Upper lobe of left lung (tissue), 6 donors: Measurements from ENCODE around the gene RWDD4. TPM values are rescaled to one million over a fixed set of nuclear protein-coding genes. Genes with fewer than 3 reads are reported as not detected.

Source experiments
- ATAC-seq, 2 donors: fragments of 200-7000 bp; cut with Tn5 transposase; one replicate each; pipeline ENCODE4 v1.9.1; 2022; ENCODE audit warnings: mild to moderate bottlenecking in 2 of 2, moderate library complexity in 2 of 2; ENCODE audit not compliant: low FRiP score in 2 of 2
- DNase-seq, 2 donors: peaks; one replicate each; pipeline ENCODE4 v3.0.0-alpha.2; 2019 to 2020
- H3K27ac ChIP-seq, 4 donors: fragments of 200-600 bp; sonication (generic); one replicate each; pipeline ENCODE4 v1.5.1; 2016 to 2019
- H3K27me3 ChIP-seq, 4 donors: fragments of 200-600 bp; sonication (generic); one replicate each; pipeline ENCODE4 v1.5.1; 2017 to 2019
- H3K36me3 ChIP-seq, 4 donors: fragments of 200-600 bp; sonication (generic); one replicate each; pipeline ENCODE4 v1.5.1; 2016 to 2019
- H3K4me1 ChIP-seq, 4 donors: fragments of 200-600 bp; sonication (generic); one replicate each; pipeline ENCODE4 v1.5.1; 2018 to 2019
- H3K4me3 ChIP-seq, 4 donors: fragments of 200-600 bp; sonication (generic); one replicate each; pipeline ENCODE4 v1.5.1; 2017 to 2019; ENCODE audit warnings: mild to moderate bottlenecking in 2 of 4, moderate library complexity in 1 of 4
- H3K9me3 ChIP-seq, 4 donors: fragments of 200-600 bp; sonication (generic); one replicate each; pipeline ENCODE4 v1.5.1; 2018 to 2019
- EP300 ChIP-seq, 4 donors: sonication (generic); formaldehyde crosslinking; IDR thresholded peaks; one replicate each; pipeline ENCODE4 v1.5.1; 2017; ENCODE audit warnings: antibody characterized with exemption in 4 of 4, control low read depth in 2 of 4
- POLR2A ChIP-seq, 4 donors: fragments of 450-650 bp; IDR thresholded peaks; one replicate each; pipeline ENCODE4 v1.5.1; 2016 to 2017; ENCODE audit warnings: antibody characterized with exemption in 4 of 4, mild to moderate bottlenecking in 2 of 4
- POLR2AphosphoS5 ChIP-seq, 2 donors: sonication (generic); formaldehyde crosslinking; IDR thresholded peaks; one replicate each; pipeline ENCODE4 v1.5.1; 2017; ENCODE audit warnings: antibody characterized with exemption in 2 of 2
- WGBS, 2 donors: methylation state at CpG; one replicate each; pipeline ENCODE4 v1.1.5; 2017 to 2018; 5-methylcytosine and 5-hydroxymethylcytosine counted together
- total RNA-seq, 6 donors: library from RNA; depleted of rRNA in 4 of 6; stranded (reverse); fragments of >200 nt in 4 of 6; gene quantifications; one replicate each; pipeline versions ENCODE4 v1.1.0 to v1.2.1, GENCODE V29; 2016 to 2021
- TF ChIP-seq, protein P1 (sequence below), 6 experiments: fragments of 450-650 bp in 4 of 6; fragments of 200-600 bp in 2 of 6; sonication (generic) in 2 of 6; IDR thresholded peaks; one replicate each; pipeline ENCODE4 v1.5.1; 2016 to 2019; ENCODE audit warnings: antibody characterized with exemption in 6 of 6
- donor health status: DM: no; HTN: no; CAD: no; lungs with moderate emphysema.
- donor health status: DM: no; HTN: yes; CAD: no; lungs with severe emphysema.

RWDD4 gene
- total RNA-seq = 10 to 100 TPM in 4 of 6 donors, 1 to 10 TPM in 2; 2.1 to 16.7 (median 14.4) TPM

DNA sequence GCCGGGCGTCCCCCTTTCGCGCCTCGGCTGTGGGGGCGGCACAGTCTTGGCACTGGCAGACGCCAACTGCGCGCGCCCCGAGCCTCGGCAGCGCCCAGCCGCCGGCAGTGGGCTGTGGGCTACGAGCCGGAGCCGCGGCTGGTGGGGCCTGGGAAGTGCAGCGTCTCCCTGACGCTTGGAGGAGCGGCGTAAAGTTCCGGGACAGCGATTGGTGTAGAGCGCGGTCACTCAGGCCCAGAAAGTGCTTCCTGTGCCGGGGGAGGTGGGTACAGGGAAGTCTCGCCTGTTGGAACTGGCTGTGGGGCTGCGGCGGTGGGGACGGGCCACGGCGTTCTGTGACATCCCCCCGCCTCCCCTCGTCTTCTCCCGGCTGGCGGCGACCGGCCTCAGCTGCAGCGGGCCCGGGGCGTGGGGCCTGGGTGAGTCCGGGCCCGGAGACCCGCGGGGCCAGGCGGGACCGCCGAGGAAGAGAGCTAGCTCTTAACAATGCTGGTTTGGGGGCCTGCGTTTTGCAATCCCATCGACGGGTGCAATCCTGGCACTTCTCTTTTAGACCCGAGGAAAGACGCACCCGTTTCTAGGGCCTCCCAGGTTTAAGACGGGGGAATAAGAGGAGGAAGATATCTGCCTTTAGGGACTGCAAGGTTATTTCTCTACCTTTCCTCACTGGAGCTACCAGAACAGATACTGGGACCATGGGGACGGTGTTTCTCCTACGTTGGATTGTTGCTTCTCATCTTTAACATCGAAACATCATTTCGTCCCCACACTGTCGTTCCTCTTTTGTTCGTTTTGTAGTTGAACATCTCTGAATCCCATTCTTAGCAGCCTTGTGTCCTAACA, at the start of gene RWDD4, which contains the start of gene TRAPPC11:
Gene RWDD4, minus strand, starts transcription at position 157 of the 843 bp plus-strand sequence. CDS start 233 bp downstream, outside the sequence.
Gene TRAPPC11, plus strand, starts transcription at position 265 of the 843 bp plus-strand sequence. CDS start 4,575 bp downstream, outside the sequence.
- peak within 1 kb of the TSS; percentile 94 to 96 (median 94) for H3K27ac ChIP-seq
- H3K4me3 ChIP-seq = peak within 1 kb of the TSS; percentile 75 to 89 (median 88)
- peaks cover 0 to 14% (median 0%) of the 10 kb centered on the region in 4 donors for H3K36me3 ChIP-seq
- H3K27me3 ChIP-seq = no peaks in the 10 kb centered on the region
- DNase-seq = peak; percentile 95 to 98
- peaks cover 19 to 27% (median 20%) of the 10 kb centered on the region in 4 donors for H3K4me1 ChIP-seq
- ATAC-seq = peak; percentile 100
- 0% methylated on average over 33 to 39 of the region's 63 CpGs for WGBS, 2 donors
- TF ChIP-seq EP300 (IDR thresholded peaks at IDR 0.05) = no peak
- peak; percentile 88 to 95 for TF ChIP-seq POLR2AphosphoS5 (IDR thresholded peaks at IDR 0.05)
- TF ChIP-seq POLR2A (IDR thresholded peaks at IDR 0.05) = peak in 3 of 4 donors; percentile 90 to 97 (median 91)
- TF ChIP-seq, protein P1, sequence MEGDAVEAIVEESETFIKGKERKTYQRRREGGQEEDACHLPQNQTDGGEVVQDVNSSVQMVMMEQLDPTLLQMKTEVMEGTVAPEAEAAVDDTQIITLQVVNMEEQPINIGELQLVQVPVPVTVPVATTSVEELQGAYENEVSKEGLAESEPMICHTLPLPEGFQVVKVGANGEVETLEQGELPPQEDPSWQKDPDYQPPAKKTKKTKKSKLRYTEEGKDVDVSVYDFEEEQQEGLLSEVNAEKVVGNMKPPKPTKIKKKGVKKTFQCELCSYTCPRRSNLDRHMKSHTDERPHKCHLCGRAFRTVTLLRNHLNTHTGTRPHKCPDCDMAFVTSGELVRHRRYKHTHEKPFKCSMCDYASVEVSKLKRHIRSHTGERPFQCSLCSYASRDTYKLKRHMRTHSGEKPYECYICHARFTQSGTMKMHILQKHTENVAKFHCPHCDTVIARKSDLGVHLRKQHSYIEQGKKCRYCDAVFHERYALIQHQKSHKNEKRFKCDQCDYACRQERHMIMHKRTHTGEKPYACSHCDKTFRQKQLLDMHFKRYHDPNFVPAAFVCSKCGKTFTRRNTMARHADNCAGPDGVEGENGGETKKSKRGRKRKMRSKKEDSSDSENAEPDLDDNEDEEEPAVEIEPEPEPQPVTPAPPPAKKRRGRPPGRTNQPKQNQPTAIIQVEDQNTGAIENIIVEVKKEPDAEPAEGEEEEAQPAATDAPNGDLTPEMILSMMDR (IDR thresholded peaks at IDR 0.05) = peak in 5 of 6 experiments; percentile 29 to 90 (median 78)
- no peaks in the 10 kb centered on the region for H3K9me3 ChIP-seq

DNA sequence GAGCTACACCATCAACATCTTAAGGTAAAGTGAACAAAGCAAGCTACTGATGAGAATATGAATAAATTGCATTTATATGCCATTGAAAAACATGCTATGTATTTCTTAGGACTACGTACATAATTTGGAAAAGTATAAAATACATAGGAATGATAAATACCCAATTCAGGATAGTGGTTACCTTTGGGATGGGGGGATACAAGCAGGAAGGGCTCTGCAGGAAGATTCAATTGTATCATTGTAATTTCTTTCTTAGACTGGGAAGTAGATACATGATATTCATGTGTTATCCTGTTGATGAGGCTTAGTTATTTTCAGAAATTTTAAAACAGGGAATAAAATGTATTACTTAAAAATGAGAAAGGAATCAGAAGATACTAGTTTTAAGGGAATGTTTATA, 43.5 kb upstream of the RWDD4 start:
- TF ChIP-seq POLR2AphosphoS5 (IDR thresholded peaks at IDR 0.05) (no peak), EP300 (IDR thresholded peaks at IDR 0.05) (no peak)
- peaks cover 30 to 94% (median 60%) of the 10 kb centered on the region in 4 donors for H3K36me3 ChIP-seq
- no peak overlapping the region for H3K27ac ChIP-seq
- no peak for DNase-seq
- no peaks in the 10 kb centered on the region for H3K27me3 ChIP-seq
- H3K4me1 ChIP-seq = peaks cover 0 to 10% (median 0%) of the 10 kb centered on the region in 4 donors
- 65 to 100% methylated on average over 1 of the region's 1 CpG for WGBS, 2 donors
- no peaks in the 10 kb centered on the region for H3K9me3 ChIP-seq
- ATAC-seq = no peak
- H3K4me3 ChIP-seq = no peak overlapping the region

DNA sequence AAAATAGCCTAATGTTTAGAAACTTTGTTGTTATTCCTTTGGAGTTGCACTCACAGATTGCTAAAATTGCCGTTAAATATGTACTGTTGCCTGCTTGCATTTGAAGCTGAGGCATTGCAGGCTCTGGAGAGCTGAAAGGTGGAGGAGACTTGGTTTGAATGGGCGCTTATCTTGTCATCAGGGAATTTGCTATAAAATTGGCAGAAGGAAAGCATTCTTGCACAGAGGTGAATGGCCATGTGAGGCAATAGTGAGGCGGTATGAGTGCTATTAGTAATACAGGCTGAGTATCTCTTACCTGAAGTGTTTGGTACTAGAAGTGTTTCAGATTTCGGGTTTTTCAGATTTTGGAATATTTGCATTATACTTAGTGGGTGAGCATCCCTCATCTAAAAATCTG, 41.4 kb upstream of the RWDD4 start:
- peaks cover 33 to 94% (median 60%) of the 10 kb centered on the region in 4 donors for H3K36me3 ChIP-seq
- DNase-seq (no peak), ATAC-seq (peak in 1 of 2 donors; percentile 46)
- H3K9me3 ChIP-seq = no peaks in the 10 kb centered on the region
- no peak overlapping the region for H3K27ac ChIP-seq
- 53 to 85% methylated on average over 4 of the region's 4 CpGs for whole genome bisulfite sequencing, 2 donors
- no peak overlapping the region for H3K4me3 ChIP-seq
- TF ChIP-seq, protein P1 (IDR thresholded peaks at IDR 0.05) = no peak
- no peak for TF ChIP-seq POLR2AphosphoS5 (IDR thresholded peaks at IDR 0.05)
- TF ChIP-seq POLR2A (IDR thresholded peaks at IDR 0.05) = no peak
- TF ChIP-seq EP300 (IDR thresholded peaks at IDR 0.05) = no peak
- H3K27me3 ChIP-seq = no peaks in the 10 kb centered on the region
- H3K4me1 ChIP-seq = peaks cover 0 to 10% (median 0%) of the 10 kb centered on the region in 4 donors

DNA sequence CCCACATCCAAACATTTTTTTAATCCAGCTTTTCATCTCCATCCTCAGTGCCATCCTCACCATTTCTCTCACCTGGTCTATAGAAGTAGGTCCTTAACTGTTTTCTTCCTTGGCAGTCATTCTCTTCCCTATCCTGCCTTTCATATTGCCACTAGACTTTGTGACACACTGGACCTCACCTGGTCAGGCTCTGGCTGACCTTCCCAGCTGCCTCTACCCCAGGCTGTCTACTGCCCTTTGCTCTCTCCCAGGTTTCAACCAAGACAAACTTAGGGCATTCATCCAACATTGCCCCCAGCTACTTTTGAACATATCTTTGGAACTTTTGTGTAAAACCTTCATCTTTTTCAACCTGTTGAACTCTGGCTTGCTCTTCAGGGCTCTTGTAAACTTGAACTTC, 39.9 kb upstream of the RWDD4 start:
- TF ChIP-seq EP300 (IDR thresholded peaks at IDR 0.05) (no peak), POLR2AphosphoS5 (IDR thresholded peaks at IDR 0.05) (no peak), POLR2A (IDR thresholded peaks at IDR 0.05) (no peak)
- TF ChIP-seq, protein P1 (IDR thresholded peaks at IDR 0.05) = no peak
- ATAC-seq = no peak
- DNase-seq = no peak
- peaks cover 46 to 100% (median 69%) of the 10 kb centered on the region in 4 donors for H3K36me3 ChIP-seq
- H3K27me3 ChIP-seq = no peaks in the 10 kb centered on the region
- no peak overlapping the region for H3K27ac ChIP-seq
- H3K4me3 ChIP-seq = no peak overlapping the region
- H3K4me1 ChIP-seq = peaks cover 0 to 10% (median 0%) of the 10 kb centered on the region in 4 donors
- H3K9me3 ChIP-seq = no peaks in the 10 kb centered on the region

DNA sequence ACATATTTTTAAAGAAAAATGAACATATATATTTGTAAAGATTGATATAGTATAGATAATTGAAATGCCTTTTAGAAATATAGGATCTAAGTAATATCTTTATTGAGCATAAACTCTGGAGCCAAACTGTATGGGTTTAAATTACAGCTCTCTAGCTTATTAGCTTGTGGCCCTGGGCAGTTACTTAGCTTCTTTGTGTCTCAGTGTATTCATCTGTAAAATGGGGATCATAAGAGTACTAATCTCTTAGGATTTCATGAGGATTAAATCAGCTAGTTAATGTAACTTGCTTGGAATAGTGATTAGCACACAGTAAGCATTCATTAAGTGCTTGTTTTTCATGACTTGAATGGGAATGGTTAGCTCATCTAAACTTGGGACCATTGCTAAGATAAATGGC, 32.9 kb upstream of the RWDD4 start:
- Histone ChIP-seq H3K4me1 (no peaks in the 10 kb centered on the region), H3K27me3 (no peaks in the 10 kb centered on the region), H3K36me3 (peaks cover 38 to 93% (median 56%) of the 10 kb centered on the region in 4 donors), H3K27ac (no peak overlapping the region), H3K4me3 (no peak overlapping the region), H3K9me3 (no peaks in the 10 kb centered on the region)
- TF ChIP-seq POLR2AphosphoS5 (IDR thresholded peaks at IDR 0.05) (no peak), POLR2A (IDR thresholded peaks at IDR 0.05) (no peak), EP300 (IDR thresholded peaks at IDR 0.05) (no peak)
- TF ChIP-seq, protein P1 (IDR thresholded peaks at IDR 0.05) = no peak
- ATAC-seq = no peak
- no peak for DNase-seq
